OCI-LY1 (cell line): ENCODE measurements around the gene KPNB1.

Experiments
- EZH2 ChIP-seq: fragments of 200-600 bp; sonication (generic), shearing (Covaris generic); IDR thresholded peaks from 2 replicates; pipeline ENCODE4 v1.8.0; 2017; ENCODE audit warnings: borderline replicate concordance, mixed run types, mild to moderate bottlenecking, antibody characterized with exemption, low read length, moderate library complexity, mixed read lengths
- TF ChIP-seq, protein P1 (sequence below): fragments of 200-600 bp; sonication (generic), shearing (Covaris generic); IDR thresholded peaks from 2 replicates; pipeline ENCODE4 v1.5.1; 2017; ENCODE audit warnings: mild to moderate bottlenecking, antibody characterized with exemption, low read length, moderate library complexity, mixed read lengths

DNA sequence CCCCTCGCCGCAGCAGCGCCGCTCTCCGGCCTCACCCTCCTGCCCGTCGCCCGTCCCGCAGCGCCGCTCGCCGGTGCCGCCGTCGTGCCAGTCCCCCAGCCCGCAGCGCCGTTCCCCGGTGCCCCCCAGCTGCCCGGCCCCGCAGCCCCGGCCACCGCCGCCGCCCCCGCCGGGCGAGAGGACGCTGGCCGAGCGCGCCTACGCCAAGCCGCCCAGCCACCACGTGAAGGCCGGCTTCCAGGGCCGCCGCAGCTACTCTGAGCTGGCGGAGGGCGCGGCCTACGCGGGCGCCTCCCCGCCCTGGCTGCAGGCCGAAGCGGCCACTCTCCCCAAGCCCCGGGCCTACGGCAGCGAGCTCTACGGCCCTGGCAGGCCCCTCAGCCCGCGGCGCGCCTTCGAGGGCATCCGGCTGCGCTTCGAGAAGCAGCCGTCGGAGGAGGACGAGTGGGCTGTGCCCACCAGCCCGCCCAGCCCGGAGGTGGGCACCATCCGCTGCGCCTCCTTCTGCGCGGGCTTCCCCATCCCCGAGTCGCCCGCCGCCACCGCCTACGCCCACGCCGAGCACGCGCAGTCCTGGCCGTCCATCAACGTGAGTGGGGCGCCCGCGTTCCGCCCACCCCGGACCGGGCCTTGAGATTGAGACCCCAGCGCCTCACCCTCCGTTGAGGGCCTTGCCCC is 59.3 kb downstream of the KPNB1 start:
- TF ChIP-seq, protein P1, sequence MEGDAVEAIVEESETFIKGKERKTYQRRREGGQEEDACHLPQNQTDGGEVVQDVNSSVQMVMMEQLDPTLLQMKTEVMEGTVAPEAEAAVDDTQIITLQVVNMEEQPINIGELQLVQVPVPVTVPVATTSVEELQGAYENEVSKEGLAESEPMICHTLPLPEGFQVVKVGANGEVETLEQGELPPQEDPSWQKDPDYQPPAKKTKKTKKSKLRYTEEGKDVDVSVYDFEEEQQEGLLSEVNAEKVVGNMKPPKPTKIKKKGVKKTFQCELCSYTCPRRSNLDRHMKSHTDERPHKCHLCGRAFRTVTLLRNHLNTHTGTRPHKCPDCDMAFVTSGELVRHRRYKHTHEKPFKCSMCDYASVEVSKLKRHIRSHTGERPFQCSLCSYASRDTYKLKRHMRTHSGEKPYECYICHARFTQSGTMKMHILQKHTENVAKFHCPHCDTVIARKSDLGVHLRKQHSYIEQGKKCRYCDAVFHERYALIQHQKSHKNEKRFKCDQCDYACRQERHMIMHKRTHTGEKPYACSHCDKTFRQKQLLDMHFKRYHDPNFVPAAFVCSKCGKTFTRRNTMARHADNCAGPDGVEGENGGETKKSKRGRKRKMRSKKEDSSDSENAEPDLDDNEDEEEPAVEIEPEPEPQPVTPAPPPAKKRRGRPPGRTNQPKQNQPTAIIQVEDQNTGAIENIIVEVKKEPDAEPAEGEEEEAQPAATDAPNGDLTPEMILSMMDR, result no peak
- TF ChIP-seq EZH2, result no peak
